HPDE6-E6E7 (cell line): Measurements from ENCODE around the gene PLPPR5.

Experiments used
- DNase-seq: peaks from one replicate; pipeline ENCODE4 v3.0.0; 2011; ENCODE audit warnings: missing footprints; ENCODE audit errors: extremely low spot score

PLPPR5 gene

GRCh38 chr1:98969798-98970490 lies 34.7 kb downstream of the PLPPR5 start:
- no peak for DNase-seq

- no peak for DNase-seq
Measured at GRCh38 chr1:98967122-98967521, 37.5 kb downstream of the PLPPR5 start.

- DNase-seq: no peak
Measured at GRCh38 chr1:98965394-98965793, 39.3 kb downstream of the PLPPR5 start.

- DNase-seq: no peak
Measured at GRCh38 chr1:98964198-98964597, 40.5 kb downstream of the PLPPR5 start.

- DNase-seq: no peak
Measured at GRCh38 chr1:98963064-98963758, 41.5 kb downstream of the PLPPR5 start.

- no peak for DNase-seq
Measured at GRCh38 chr1:98962156-98962555, 42.5 kb downstream of the PLPPR5 start.

GRCh38 chr1:98949621-98950020 lies 55.0 kb downstream of the PLPPR5 start:
- no peak for DNase-seq

GRCh38 chr1:98949166-98949565 lies 55.5 kb downstream of the PLPPR5 start:
- DNase-seq: no peak

GRCh38 chr1:98947071-98947470 lies 57.6 kb downstream of the PLPPR5 start:
- no peak for DNase-seq

- peak; percentile 52 for DNase-seq
Measured at GRCh38 chr1:98940722-98941079, 64.0 kb downstream of the PLPPR5 start.

GRCh38 chr1:98940069-98940721 lies 64.5 kb downstream of the PLPPR5 start:
- no peak for DNase-seq

- DNase-seq: no peak
Measured at GRCh38 chr1:98939471-98939870, 65.2 kb downstream of the PLPPR5 start.

GRCh38 chr1:98937347-98937746 lies 67.3 kb downstream of the PLPPR5 start:
- DNase-seq: no peak

- no peak for DNase-seq
Measured at GRCh38 chr1:98932184-98932583, 72.5 kb downstream of the PLPPR5 start.

- DNase-seq: no peak
Measured at GRCh38 chr1:98931128-98931835, 73.4 kb downstream of the PLPPR5 start.

GRCh38 chr1:98929437-98929836 lies 75.2 kb downstream of the PLPPR5 start:
- no peak for DNase-seq

- DNase-seq: no peak
Measured at GRCh38 chr1:98926597-98926996, 78.1 kb downstream of the PLPPR5 start.

- no peak for DNase-seq
Measured at GRCh38 chr1:98924977-98925376, 79.7 kb downstream of the PLPPR5 start.

GRCh38 chr1:98923667-98924066 lies 81.0 kb downstream of the PLPPR5 start:
- no peak for DNase-seq

GRCh38 chr1:98921817-98922216 lies 82.8 kb downstream of the PLPPR5 start:
- peak; percentile 44 for DNase-seq

GRCh38 chr1:98920441-98921110 lies 84.1 kb downstream of the PLPPR5 start:
- DNase-seq: peak; percentile 35

- DNase-seq: no peak
Measured at GRCh38 chr1:98919652-98920051, 85.0 kb downstream of the PLPPR5 start.
